Motor neuron (in vitro differentiated cells): Measurements from ENCODE around the gene SELENOS. TPM values are rescaled to one million over a fixed set of nuclear protein-coding genes. Genes with fewer than 3 reads are reported as not detected.
A peak's percentile ranks its signal among the peaks of the same experiment; 100 is the strongest.

ENCODE experiments used
- ATAC-seq, 8 experiments: fragments of 200-7000 bp; cut with Tn5 transposase; replicated peaks in 6 of 8; 2 replicates each; pipeline ENCODE4 v1.8.0; 2021; ENCODE audit warnings: mild to moderate bottlenecking in 8 of 8, moderate library complexity in 8 of 8
- H3K27ac ChIP-seq, 2 donors: fragments of 250-450 bp; sonication (Bioruptor Pico); 2 replicates each; pipeline ENCODE4 v1.9.0; 2021; ENCODE audit warnings: antibody characterized with exemption in 2 of 2, mild to moderate bottlenecking in 2 of 2, moderate library complexity in 1 of 2
- H3K4me1 ChIP-seq, 2 donors: fragments of 250-450 bp; sonication (Bioruptor Pico); replicated peaks in 1 of 2; 2 replicates each; pipeline ENCODE4 v1.6.1; 2021; ENCODE audit warnings: antibody characterized with exemption in 2 of 2, mild to moderate bottlenecking in 2 of 2, moderate library complexity in 1 of 2
- H3K4me3 ChIP-seq, 5 donors: fragments of 250-450 bp; sonication (Bioruptor Pico); 2 replicates each; pipeline ENCODE4 v1.9.0; 2021; ENCODE audit warnings: antibody characterized with exemption in 5 of 5, mild to moderate bottlenecking in 5 of 5, moderate library complexity in 4 of 5
- WGBS, 10 experiments: fragments of 450-650 bp; shearing (Covaris generic); methylation state at CpG; one replicate each; pipeline ENCODE4 v1.0.0; 2022; 5-methylcytosine and 5-hydroxymethylcytosine counted together
- in situ Hi-C, 9 experiments: fragments of 400-800 bp; cut with MboI; loops; one replicate each; pipeline ENCODE4 v1.15.0; 2021; ENCODE audit warnings: low sequenced_read_pairs in 9 of 9, low pct_unique_long_range_greater_than_20kb in 2 of 9; ENCODE audit not compliant: unreplicated experiment in 9 of 9
- total RNA-seq, 8 experiments: library from RNA; unstranded; fragments of 300-600 nt; gene quantifications; 2 replicates each; pipeline versions ENCODE4 v1.2.3 to v1.2.4, GENCODE V29; 2022

SELENOS gene
- total RNA-seq, 8 experiments from 2014 or later = 35.6 to 101 (median 60.3) TPM

- in situ Hi-C loops = no loop called here
- Histone ChIP-seq H3K4me3 (no peak overlapping the region), H3K4me1 (peaks cover 19 to 24% of the 10 kb centered on the region in 2 donors), H3K27ac (no peak overlapping the region)
- WGBS, 10 experiments = 40 to 84% (median 76%) methylated on average over 2 to 7 of the region's 7 CpGs; no CpG with 5 or more reads in 3 of the 10 experiments
- peak in 2 of 8 experiments; percentile 39 to 64 for ATAC-seq
Observed at GRCh38 chr15:101244036-101244781, 33.1 kb downstream of the SELENOS start.

DNA sequence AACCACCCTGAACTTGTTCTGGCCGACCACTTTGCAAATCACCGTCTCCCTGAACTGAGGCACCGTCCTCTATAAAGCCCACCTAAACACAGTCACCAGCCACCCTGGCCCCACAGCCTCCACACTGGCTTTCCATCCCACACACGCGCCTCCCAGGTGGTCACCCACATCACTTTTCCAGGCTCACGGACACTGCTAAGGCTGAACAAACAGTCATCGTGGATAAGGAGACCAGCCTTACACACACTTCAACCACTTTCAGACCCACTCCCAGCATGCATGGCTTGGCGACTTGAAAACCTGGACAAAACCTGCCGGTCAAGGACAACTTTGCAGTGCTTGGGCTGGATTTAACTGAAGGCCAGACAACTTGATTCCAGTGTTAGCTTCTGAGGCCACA is 33.9 kb downstream of the SELENOS start:
- no peak for ATAC-seq
- Histone ChIP-seq H3K27ac (no peak overlapping the region), H3K4me1 (peaks cover 14 to 18% of the 10 kb centered on the region in 2 donors), H3K4me3 (no peak overlapping the region)
- in situ Hi-C loops = no loop called here
- WGBS, 10 experiments = 80 to 100% (median 93%) methylated on average over 1 to 8 of the region's 9 CpGs; no CpG with 5 or more reads in 3 of the 10 experiments

DNA sequence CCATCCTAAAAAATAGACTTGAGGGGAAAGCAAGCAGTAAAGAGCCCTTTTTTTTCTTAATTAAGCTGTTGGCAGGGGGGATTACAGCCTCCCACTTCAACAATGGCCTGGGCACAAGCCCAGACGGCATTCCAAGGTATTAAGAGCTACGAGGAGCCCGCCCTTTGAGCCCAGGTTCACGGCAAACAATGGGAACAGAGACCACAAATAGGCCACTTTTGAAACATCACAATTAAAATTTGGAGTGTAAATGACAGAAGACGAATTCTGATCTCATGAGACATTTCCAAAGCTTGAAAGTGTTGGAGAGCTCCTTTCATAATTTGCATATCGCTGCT is 34.3 kb downstream of the SELENOS start:
- no peak for ATAC-seq
- 40 to 93% (median 81%) methylated on average over 2 to 6 of the region's 6 CpGs; no CpG with 5 or more reads in 1 of the 10 experiments for whole genome bisulfite sequencing, 10 experiments
- Histone ChIP-seq H3K27ac (no peak overlapping the region), H3K4me3 (no peak overlapping the region), H3K4me1 (peaks cover 14 to 15% of the 10 kb centered on the region in 2 donors)
- in situ Hi-C loops = no loop called here

DNA sequence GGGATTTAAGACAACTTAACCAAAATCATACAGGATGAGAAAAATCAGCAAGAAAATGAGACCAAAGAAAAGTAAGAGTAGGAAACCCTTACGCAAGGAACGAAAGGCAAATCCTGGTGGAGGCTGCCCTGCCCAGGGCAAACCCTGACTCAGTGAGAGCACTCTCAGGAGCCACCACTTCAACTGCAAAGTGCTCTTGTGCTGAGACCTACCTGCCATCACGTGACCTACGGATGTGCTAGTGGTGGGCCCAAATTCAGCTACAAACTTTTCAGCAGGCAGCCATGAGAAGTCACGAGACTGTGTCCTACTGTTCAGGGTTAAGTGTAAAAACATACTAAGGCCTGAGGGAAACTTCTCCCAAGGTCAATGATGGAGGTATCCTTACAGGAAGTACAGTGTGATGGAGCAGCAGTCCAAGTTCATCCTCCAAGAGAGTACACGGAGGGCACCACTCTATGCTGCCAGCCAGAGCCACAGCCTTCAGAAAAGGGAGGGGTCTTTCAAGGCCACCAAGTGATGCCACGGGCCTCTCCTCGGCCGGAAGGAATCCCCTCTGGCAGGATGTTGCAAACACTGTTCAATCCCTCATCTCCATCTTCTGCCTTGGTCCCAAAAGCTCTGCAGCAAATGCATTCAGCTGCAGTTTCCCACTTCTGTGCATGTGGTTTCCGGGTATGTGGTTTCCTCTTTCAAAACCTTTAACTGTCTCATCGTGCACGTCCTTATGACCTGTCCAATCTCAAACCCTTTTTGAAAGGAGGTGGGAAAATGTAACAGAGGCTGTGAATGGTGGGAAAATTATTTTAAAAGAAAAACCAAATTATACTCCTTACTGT is 34.9 kb downstream of the SELENOS start:
- Histone ChIP-seq H3K4me1 (peaks cover 14 to 15% of the 10 kb centered on the region in 2 donors), H3K4me3 (no peak overlapping the region), H3K27ac (no peak overlapping the region)
- WGBS, 10 experiments = 0 to 100% (median 91%) methylated on average over 1 to 7 of the region's 12 CpGs
- ATAC-seq = peak in 2 of 8 experiments; percentile 18 to 20
- in situ Hi-C loops = no loop called here

DNA sequence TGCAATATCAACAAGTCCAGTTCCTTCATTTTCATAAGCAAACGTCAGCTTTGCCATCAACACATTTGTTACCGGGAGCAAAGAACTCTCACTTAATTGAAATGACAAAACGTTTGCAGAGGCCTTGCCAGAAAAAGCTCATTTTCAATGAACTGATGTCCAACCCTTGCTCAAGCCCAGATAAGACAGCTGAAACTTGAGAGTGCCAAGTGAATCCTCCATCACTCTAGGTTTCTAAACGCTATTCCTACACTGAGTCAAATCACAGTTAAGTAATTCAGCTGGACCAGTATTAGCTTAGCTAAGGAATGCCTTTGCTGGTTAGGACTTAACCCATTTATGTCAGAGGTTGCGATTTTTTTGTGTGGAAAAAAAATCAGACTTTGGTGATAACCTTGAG is 36.9 kb downstream of the SELENOS start:
- WGBS, 10 experiments = 16 to 80% (median 50%) methylated on average over 1 to 5 of the region's 5 CpGs; no CpG with 5 or more reads in 1 of the 10 experiments
- Histone ChIP-seq H3K4me3 (no peak overlapping the region), H3K27ac (no peak overlapping the region), H3K4me1 (peaks cover 10 to 11% of the 10 kb centered on the region in 2 donors)
- in situ Hi-C loops = no loop called here
- ATAC-seq = peak in 1 of 8 experiments; percentile 56

- Histone ChIP-seq H3K4me1 (peaks cover 10 to 11% of the 10 kb centered on the region in 2 donors), H3K4me3 (no peak overlapping the region), H3K27ac (no peak overlapping the region)
- 20 to 100% (median 89%) methylated on average over 1 to 6 of the region's 6 CpGs; no CpG with 5 or more reads in 2 of the 10 experiments for WGBS, 10 experiments
- in situ Hi-C loops = no loop called here
- no peak for ATAC-seq
Observed at GRCh38 chr15:101239724-101240136, 37.6 kb downstream of the SELENOS start.

DNA sequence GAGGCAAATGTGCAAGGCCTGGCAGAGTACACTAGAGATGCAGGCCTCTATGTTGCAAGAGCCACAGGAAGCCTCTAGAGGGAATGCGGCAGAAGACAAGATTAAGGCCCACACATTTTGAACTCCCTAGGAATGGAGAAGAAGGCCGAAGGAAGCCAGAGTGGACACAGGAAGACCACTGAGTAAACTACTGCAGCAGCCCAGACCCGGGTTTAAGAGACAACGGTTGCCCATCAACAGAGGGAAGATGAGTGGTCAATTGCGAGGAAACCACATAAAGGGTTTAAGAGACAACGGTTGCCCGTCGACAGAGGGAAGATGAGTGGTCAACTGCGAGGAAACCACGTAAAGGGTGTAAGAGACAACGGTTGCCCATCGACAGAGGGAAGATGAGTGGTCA is 40.0 kb downstream of the SELENOS start:
- in situ Hi-C loops = no loop called here
- H3K4me3 ChIP-seq = no peak overlapping the region
- 80 to 100% (median 97%) methylated on average over 3 to 10 of the region's 12 CpGs for WGBS, 10 experiments
- no peak overlapping the region for H3K27ac ChIP-seq
- no peak for ATAC-seq
- peaks cover 6 to 7% of the 10 kb centered on the region in 2 donors for H3K4me1 ChIP-seq

DNA sequence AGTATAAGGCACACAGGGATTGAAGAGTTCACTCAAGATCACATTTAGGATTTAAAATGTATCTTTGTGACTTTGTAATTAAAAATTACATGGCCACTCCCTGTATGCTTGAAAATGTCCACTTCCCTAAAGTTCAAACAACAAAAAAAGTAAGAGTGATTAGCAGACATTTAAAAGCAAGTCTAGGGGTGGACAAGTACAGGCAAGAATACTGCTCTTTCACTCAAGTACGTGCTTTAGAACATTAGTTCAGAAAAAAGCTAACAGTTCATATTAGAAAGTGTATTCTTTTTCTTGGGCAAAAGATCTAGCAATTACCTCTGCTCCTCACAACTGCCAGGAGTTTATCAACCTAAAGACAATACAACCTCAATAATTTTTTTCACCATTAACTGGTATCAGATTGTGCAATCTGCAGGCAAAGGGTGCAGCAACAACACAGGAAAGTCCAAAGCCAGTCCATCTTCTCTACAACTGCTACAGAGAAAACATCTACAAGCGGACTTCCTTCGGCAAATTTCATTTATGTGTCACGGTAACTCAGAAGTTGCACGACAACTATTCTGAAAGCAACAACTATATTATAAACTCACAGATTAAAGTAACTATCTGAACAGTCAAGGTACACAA is 43.5 kb downstream of the SELENOS start:
- no peaks in the 10 kb centered on the region for H3K4me1 ChIP-seq
- in situ Hi-C loops = no loop called here
- H3K4me3 ChIP-seq = no peak overlapping the region
- ATAC-seq = no peak
- 79 to 100% (median 92%) methylated on average over 1 to 5 of the region's 5 CpGs; no CpG with 5 or more reads in 1 of the 10 experiments for WGBS, 10 experiments
- H3K27ac ChIP-seq = no peak overlapping the region

- WGBS, 10 experiments = 43 to 100% (median 74%) methylated on average over 2 to 5 of the region's 5 CpGs; no CpG with 5 or more reads in 3 of the 10 experiments
- Histone ChIP-seq H3K27ac (no peak overlapping the region), H3K4me1 (no peaks in the 10 kb centered on the region), H3K4me3 (no peak overlapping the region)
- ATAC-seq = peak in 5 of 8 experiments; percentile 22 to 66 (median 46)
- in situ Hi-C loops = no loop called here
Observed at GRCh38 chr15:101232677-101233076, 44.6 kb downstream of the SELENOS start.

DNA sequence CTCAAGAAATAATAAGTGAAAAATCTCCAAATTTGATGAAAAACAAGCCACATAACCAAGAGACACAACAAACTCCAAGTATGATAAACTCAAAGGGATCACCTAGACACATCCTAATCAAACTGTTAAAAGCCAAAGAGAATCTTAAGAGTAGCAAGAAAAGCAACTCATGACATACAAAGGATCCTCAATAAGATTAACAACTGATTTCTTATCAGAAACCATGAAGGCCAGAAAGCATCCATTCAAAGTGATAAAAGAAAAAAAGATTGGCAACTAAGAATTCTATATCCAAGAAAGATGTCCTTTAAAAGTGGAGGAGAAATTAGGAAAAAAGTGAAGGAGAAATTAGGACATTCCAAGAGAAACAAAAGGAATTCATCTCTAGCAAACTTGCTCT is 49.0 kb downstream of the SELENOS start:
- Histone ChIP-seq H3K4me1 (no peaks in the 10 kb centered on the region), H3K27ac (no peak overlapping the region), H3K4me3 (no peak overlapping the region)
- no peak for ATAC-seq
- in situ Hi-C loops = no loop called here

DNA sequence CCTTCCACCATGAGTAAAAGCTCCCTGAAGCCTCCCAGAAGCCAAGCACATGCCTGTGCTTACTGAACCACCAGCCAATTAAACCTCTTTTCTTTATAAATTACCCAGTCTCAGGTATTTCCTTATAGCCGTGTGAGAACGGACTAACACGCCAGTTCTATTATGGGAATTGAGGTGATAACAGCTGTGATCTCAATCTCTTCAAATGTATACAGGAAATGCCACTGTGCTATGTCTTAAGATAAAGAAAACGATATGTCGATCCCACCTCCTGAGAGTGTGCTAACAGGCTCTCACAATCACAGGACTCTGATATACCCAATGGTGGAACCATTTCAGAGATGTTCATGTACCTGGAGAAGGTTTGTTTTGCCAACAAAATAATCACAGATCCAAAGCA is 51.6 kb downstream of the SELENOS start:
- Histone ChIP-seq H3K4me1 (no peaks in the 10 kb centered on the region), H3K27ac (no peak overlapping the region), H3K4me3 (no peak overlapping the region)
- WGBS, 10 experiments = 74 to 100% (median 85%) methylated on average over 1 to 5 of the region's 5 CpGs; no CpG with 5 or more reads in 2 of the 10 experiments
- no peak for ATAC-seq
- in situ Hi-C loops = no loop called here
